Measurements from ENCODE around the gene SLC38A10. TPM values are rescaled to one million over a fixed set of nuclear protein-coding genes. Genes with fewer than 3 reads are reported as not detected.

SLC38A10 gene
- total and polyA plus RNA-seq, 2 of the 4 experiments (the other 2 are of a cell fraction) = 12.7 to 46.7 TPM

- no peak overlapping the region for H3K4me2 ChIP-seq (ENCODE audit: low read depth, low read length)
- ATAC-seq (ENCODE audit: low read depth) = no peak
- no peak overlapping the region for H3K14ac ChIP-seq (replicated peaks; ENCODE audit: low read depth, low read length)
- H2BK120ac ChIP-seq (ENCODE audit: low read depth, low read length) = no peak overlapping the region
- H4K20me1 ChIP-seq (ENCODE audit: insufficient read depth, low read length) = no peaks in the 10 kb centered on the region; the same call in 1 of the 2 replicates
- no peak overlapping the region for H3K56ac ChIP-seq (ENCODE audit: extremely low read depth, insufficient read depth, low read length)
- H2AK5ac ChIP-seq (ENCODE audit: low read depth, low read length) = no peak overlapping the region
- no peak overlapping the region for H3K4me3 ChIP-seq (ENCODE audit: insufficient read depth, low read depth, low read length)
- intact Hi-C loops (cut with micrococcal nuclease) (no loop called here), in situ Hi-C loops (cut with MboI; ENCODE audit: low sequenced_read_pairs) (no loop called here), dilution Hi-C loops (cut with HindIII; ENCODE audit: low sequenced_read_pairs, unreplicated experiment) (no loop called here)
- no peaks in the 10 kb centered on the region for H3K4me1 ChIP-seq (ENCODE audit: control insufficient read depth, insufficient read depth, low read length)
- H4K8ac ChIP-seq (ENCODE audit: low read depth in 2 of 2, low read length in 2 of 2) = no peak overlapping the region
- H2AK9ac ChIP-seq (replicated peaks; ENCODE audit: low read depth, low read length, poor library complexity) = no peak overlapping the region
- no peak overlapping the region for H3K23ac ChIP-seq (ENCODE audit: low read depth, low read length)
- POLR2A ChIA-PET (ENCODE audit: unreplicated experiment) = no interaction called here
- no peak for TF ChIP-seq POLR2A (IDR thresholded peaks at IDR 0.05; ENCODE audit: low read depth, low read length)
- TF ChIP-seq RCOR1 (IDR thresholded peaks at IDR 0.05; ENCODE audit: insufficient replicate concordance, low read length) = no peak
- TF ChIP-seq FOS (IDR thresholded peaks at IDR 0.05; ENCODE audit: low read depth, low read length) = no peak
- TF ChIP-seq ELK1 (IDR thresholded peaks at IDR 0.05; ENCODE audit: borderline replicate concordance, low read depth, low read length) = no peak
- TF ChIP-seq BHLHE40 (IDR thresholded peaks at IDR 0.05; ENCODE audit: low read depth, low read length) = no peak
- no peak for TF ChIP-seq MAFK (IDR thresholded peaks at IDR 0.05; ENCODE audit: low read depth, low read length)
- no peak for TF ChIP-seq RAD21 (IDR thresholded peaks at IDR 0.05; ENCODE audit: low read length)
- TF ChIP-seq MAZ (IDR thresholded peaks at IDR 0.05; ENCODE audit: borderline replicate concordance, low read depth, low read length) = no peak
- TF ChIP-seq NFE2L2 (IDR thresholded peaks at IDR 0.05; ENCODE audit: low read depth, low read length) = no peak
- no peak overlapping the region for H4K5ac ChIP-seq (ENCODE audit: low read depth, low read length)
- no peak for DNase-seq
- H3K27me3 ChIP-seq (ENCODE audit: control insufficient read depth, insufficient read depth, low read length) = no peaks in the 10 kb centered on the region
- H3K36me3 ChIP-seq (ENCODE audit: control insufficient read depth, insufficient read depth, low read length) = no peaks in the 10 kb centered on the region
- WGBS, 2 experiments (ENCODE audit: extremely low coverage in 2 of 2, insufficient read length in 1 of 2) = 96% methylated on average over 4 of the region's 9 CpGs; no CpG with 5 or more reads in 1 of the 2 experiments
- no peak overlapping the region for H4K91ac ChIP-seq (ENCODE audit: insufficient read depth, low read depth, low read length)
- no TSS peak for BruUV-seq (replicated peaks)
- H2AFZ ChIP-seq (replicated peaks; ENCODE audit: low read length, poor library complexity) = peak overlapping the region; percentile 32
- H3K9ac ChIP-seq (ENCODE audit: low read depth, low read length) = no peak overlapping the region
- no peak overlapping the region for H2BK15ac ChIP-seq (ENCODE audit: low read depth, low read length)
- H3K79me1 ChIP-seq (ENCODE audit: low read depth in 1 of 2, low read length in 2 of 2) = peaks cover 0 to 6% of the 10 kb centered on the region in 2 experiments; a peak in 1 of 4 replicates
- H3K18ac ChIP-seq (ENCODE audit: low read depth, low read length) = no peak overlapping the region
- H2BK5ac ChIP-seq (ENCODE audit: low read depth, low read length, poor library complexity, severe bottlenecking) = no peak overlapping the region
- no peak overlapping the region for H3K27ac ChIP-seq (ENCODE audit: insufficient read depth, low read length)
- CTCF ChIA-PET = no interaction called here
- no peak overlapping the region for H2BK20ac ChIP-seq (ENCODE audit: low read depth, low read length)
- H3K9me3 ChIP-seq (ENCODE audit: control insufficient read depth, insufficient read depth, low read length) = no peaks in the 10 kb centered on the region
- H3K9me1 ChIP-seq (ENCODE audit: insufficient read depth, low read length) = 0 out of 2 replicates have a peak, but pooled peaks cover 6% of the 10 kb centered on the region
- no peak overlapping the region for H3K4ac ChIP-seq (ENCODE audit: low read depth, low read length)
Measured at GRCh38 chr17:81212365-81212764, 82.7 kb downstream of the SLC38A10 start.

Data from IMR-90 (cell line).